Karpas-422 (cell line): ENCODE results near the gene EFCAB14. TPM values are rescaled to one million over a fixed set of nuclear protein-coding genes. Genes with fewer than 3 reads are reported as not detected.
"Not testable (repeated sequence)": the region's sequence is repeated elsewhere in the genome, so short reads cannot be mapped to it uniquely, and the experiment has no call there.

Source experiments
- DNase-seq: peaks from one replicate; pipeline ENCODE4 v3.0.0-alpha.2; 2015
- H2AFZ ChIP-seq: fragments of 200-600 bp; sonication (generic); 2 replicates; pipeline ENCODE4 v1.6.1; 2014; ENCODE audit warnings: antibody characterized with exemption, low read length, mixed read lengths
- H3K27ac ChIP-seq: fragments of 200-600 bp; sonication (generic); 2 replicates; pipeline ENCODE4 v1.5.1; 2014; ENCODE audit warnings: mild to moderate bottlenecking, low read length, moderate library complexity
- H3K27me3 ChIP-seq: fragments of 200-600 bp; sonication (generic); 2 replicates; pipeline ENCODE4 v1.6.1; 2014; ENCODE audit warnings: low read length, mixed read lengths
- H3K36me3 ChIP-seq: fragments of 200-600 bp; sonication (generic); 2 replicates; pipeline ENCODE4 v1.6.1; 2014; ENCODE audit warnings: low read length, mixed read lengths; ENCODE audit not compliant: insufficient read depth
- H3K4me1 ChIP-seq: fragments of 200-600 bp; sonication (generic); 2 replicates; pipeline ENCODE4 v1.6.1; 2014; ENCODE audit warnings: mild to moderate bottlenecking, low read length, mixed read lengths
- H3K4me2 ChIP-seq: fragments of 200-600 bp; sonication (generic); 2 replicates; pipeline ENCODE4 v1.6.1; 2014; ENCODE audit warnings: low read length, low read depth, mild to moderate bottlenecking; ENCODE audit not compliant: poor library complexity, severe bottlenecking
- H3K4me3 ChIP-seq: fragments of 200-600 bp; sonication (generic); 2 replicates; pipeline ENCODE4 v1.5.1; 2014; ENCODE audit warnings: mild to moderate bottlenecking, antibody characterized with exemption, low read length, mixed read lengths
- H3K79me2 ChIP-seq: fragments of 200-600 bp; sonication (generic); 2 replicates; pipeline ENCODE4 v1.6.1; 2014; ENCODE audit warnings: mild to moderate bottlenecking, low read length, mixed read lengths
- H3K9ac ChIP-seq: fragments of 200-600 bp; sonication (generic); 2 replicates; pipeline ENCODE4 v1.6.0; 2014; ENCODE audit warnings: low read length
- H3K9me2 ChIP-seq: fragments of 200-600 bp; sonication (generic), shearing (Covaris generic); replicated peaks from 2 replicates; pipeline ENCODE4 v1.6.0; 2014; ENCODE audit warnings: mild to moderate bottlenecking, low read length, moderate library complexity; ENCODE audit not compliant: insufficient read depth
- H3K9me3 ChIP-seq: fragments of 300-700, 200-600 bp; sonication (generic); 2 replicates; pipeline ENCODE4 v1.6.1; 2014; ENCODE audit warnings: low read length, mixed read lengths
- H4K20me1 ChIP-seq: fragments of 200-600 bp; sonication (generic); 2 replicates; pipeline ENCODE4 v1.6.1; 2014; ENCODE audit warnings: mild to moderate bottlenecking, antibody characterized with exemption, low read length, low read depth; ENCODE audit not compliant: insufficient read depth
- total RNA-seq: library from RNA; depleted of rRNA; stranded (reverse); fragments of >200 nt; shearing (Covaris generic); gene quantifications from 2 replicates; pipeline ENCODE4 v1.2.3, GENCODE V29; 2014; ENCODE audit warnings: low replicate concordance

The EFCAB14 gene
- total RNA-seq, 1 experiment from 2014 or later = 75.0 TPM

- Histone ChIP-seq H3K36me3 (peaks cover 67% of the 10 kb centered on the region), H3K27me3 (no peaks in the 10 kb centered on the region), H3K9me2 (no peaks in the 10 kb centered on the region), H2AFZ (no peak overlapping the region), H3K27ac (no peak overlapping the region), H3K4me2 (no peak overlapping the region), H3K9ac (no peak overlapping the region), H3K4me1 (no peaks in the 10 kb centered on the region), H3K9me3 (no peaks in the 10 kb centered on the region), H3K79me2 (no peaks in the 10 kb centered on the region), H4K20me1 (no peaks in the 10 kb centered on the region), H3K4me3 (no peak overlapping the region)
- DNase-seq = no peak
Measured at GRCh38 chr1:46653405-46653958, 65.4 kb downstream of the EFCAB14 start.

- H3K79me2 ChIP-seq = no peaks in the 10 kb centered on the region
- no peak overlapping the region for H2AFZ ChIP-seq
- no peaks in the 10 kb centered on the region for H3K4me1 ChIP-seq
- H3K36me3 ChIP-seq = peaks cover 61% of the 10 kb centered on the region
- H3K9me3 ChIP-seq = no peaks in the 10 kb centered on the region
- no peak overlapping the region for H3K27ac ChIP-seq
- no peak overlapping the region for H3K4me2 ChIP-seq
- no peak for DNase-seq
- H3K4me3 ChIP-seq = no peak overlapping the region
- no peaks in the 10 kb centered on the region for H3K9me2 ChIP-seq
- no peaks in the 10 kb centered on the region for H3K27me3 ChIP-seq
- no peak overlapping the region for H3K9ac ChIP-seq
- H4K20me1 ChIP-seq = no peaks in the 10 kb centered on the region
Measured at GRCh38 chr1:46652321-46653100, 66.4 kb downstream of the EFCAB14 start.

- H3K4me2 ChIP-seq = not testable (repeated sequence)
- peaks cover 51% of the 10 kb centered on the region for H3K36me3 ChIP-seq
Measured at GRCh38 chr1:46651152-46651551, 67.8 kb downstream of the EFCAB14 start.

GRCh38 chr1:46650491-46650890 lies 68.4 kb downstream of the EFCAB14 start:
- Histone ChIP-seq H4K20me1 (no peaks in the 10 kb centered on the region), H3K36me3 (peaks cover 45% of the 10 kb centered on the region)
- DNase-seq = no peak

More at GRCh38 chr1:46651152-46651551, 67.8 kb downstream of the EFCAB14 start:
- H3K9me3 ChIP-seq, H3K9me2 ChIP-seq, H2AFZ ChIP-seq, H3K79me2 ChIP-seq, DNase-seq, H4K20me1 ChIP-seq, H3K27ac ChIP-seq, H3K9ac ChIP-seq, H3K27me3 ChIP-seq, H3K4me3 ChIP-seq, H3K4me1 ChIP-seq: not testable (repeated sequence)

GRCh38 chr1:46649764-46650163 lies 69.2 kb downstream of the EFCAB14 start:
- Histone ChIP-seq H3K4me3 (no peak overlapping the region), H3K27me3 (no peaks in the 10 kb centered on the region), H4K20me1 (no peaks in the 10 kb centered on the region), H2AFZ (no peak overlapping the region), H3K79me2 (no peaks in the 10 kb centered on the region), H3K9ac (no peak overlapping the region), H3K27ac (no peak overlapping the region), H3K9me3 (no peaks in the 10 kb centered on the region), H3K36me3 (peaks cover 38% of the 10 kb centered on the region), H3K4me2 (no peak overlapping the region), H3K9me2 (no peaks in the 10 kb centered on the region), H3K4me1 (no peaks in the 10 kb centered on the region)
- no peak for DNase-seq

More at GRCh38 chr1:46650491-46650890, 68.4 kb downstream of the EFCAB14 start:
- Histone ChIP-seq H3K79me2 (no peaks in the 10 kb centered on the region), H3K27ac (no peak overlapping the region), H3K4me1 (no peaks in the 10 kb centered on the region), H3K9ac (no peak overlapping the region), H3K27me3 (no peaks in the 10 kb centered on the region), H3K9me3 (no peaks in the 10 kb centered on the region), H2AFZ (no peak overlapping the region), H3K4me3 (no peak overlapping the region), H3K9me2 (no peaks in the 10 kb centered on the region), H3K4me2 (no peak overlapping the region)

GRCh38 chr1:46647611-46648010 lies 71.3 kb downstream of the EFCAB14 start:
- Histone ChIP-seq H3K4me3 (no peak overlapping the region), H3K27ac (no peak overlapping the region), H3K4me1 (no peaks in the 10 kb centered on the region), H3K79me2 (no peaks in the 10 kb centered on the region), H3K9me3 (no peaks in the 10 kb centered on the region), H4K20me1 (no peaks in the 10 kb centered on the region), H3K9me2 (no peaks in the 10 kb centered on the region), H3K4me2 (no peak overlapping the region), H3K27me3 (no peaks in the 10 kb centered on the region), H2AFZ (no peak overlapping the region), H3K36me3 (peaks cover 26% of the 10 kb centered on the region), H3K9ac (no peak overlapping the region)
- DNase-seq = no peak

GRCh38 chr1:46646844-46647243 lies 72.1 kb downstream of the EFCAB14 start:
- H3K9me3 ChIP-seq = no peaks in the 10 kb centered on the region
- peaks cover 18% of the 10 kb centered on the region for H3K36me3 ChIP-seq
- no peaks in the 10 kb centered on the region for H4K20me1 ChIP-seq
- H3K4me1 ChIP-seq = no peaks in the 10 kb centered on the region
- no peak overlapping the region for H3K27ac ChIP-seq
- H3K27me3 ChIP-seq = no peaks in the 10 kb centered on the region
- no peak overlapping the region for H2AFZ ChIP-seq
- no peak overlapping the region for H3K9ac ChIP-seq
- no peak overlapping the region for H3K4me2 ChIP-seq
- no peak for DNase-seq
- no peak overlapping the region for H3K4me3 ChIP-seq
- H3K79me2 ChIP-seq = no peaks in the 10 kb centered on the region
- no peaks in the 10 kb centered on the region for H3K9me2 ChIP-seq

GRCh38 chr1:46646331-46646730 lies 72.6 kb downstream of the EFCAB14 start:
- Histone ChIP-seq H3K4me3 (no peak overlapping the region), H3K36me3 (peaks cover 16% of the 10 kb centered on the region), H3K4me1 (no peaks in the 10 kb centered on the region), H3K9me3 (no peaks in the 10 kb centered on the region), H3K9me2 (no peaks in the 10 kb centered on the region), H3K4me2 (no peak overlapping the region), H3K9ac (no peak overlapping the region), H4K20me1 (no peaks in the 10 kb centered on the region), H2AFZ (no peak overlapping the region), H3K27ac (no peak overlapping the region), H3K27me3 (no peaks in the 10 kb centered on the region), H3K79me2 (no peaks in the 10 kb centered on the region)
- no peak for DNase-seq
